HG02943 (cell line): ENCODE data around the gene RDH5.
"Not testable (repeated sequence)": the region's sequence is repeated elsewhere in the genome, so short reads cannot be mapped to it uniquely, and the experiment has no call there.

Experiments
- ATAC-seq: cut with Tn5 transposase; IDR thresholded peaks from one replicate; pipeline ENCODE4 v1.9.1; 2021; ENCODE audit warnings: mild to moderate bottlenecking, low read depth, moderate library complexity; ENCODE audit not compliant: unreplicated experiment

RDH5 gene

DNA sequence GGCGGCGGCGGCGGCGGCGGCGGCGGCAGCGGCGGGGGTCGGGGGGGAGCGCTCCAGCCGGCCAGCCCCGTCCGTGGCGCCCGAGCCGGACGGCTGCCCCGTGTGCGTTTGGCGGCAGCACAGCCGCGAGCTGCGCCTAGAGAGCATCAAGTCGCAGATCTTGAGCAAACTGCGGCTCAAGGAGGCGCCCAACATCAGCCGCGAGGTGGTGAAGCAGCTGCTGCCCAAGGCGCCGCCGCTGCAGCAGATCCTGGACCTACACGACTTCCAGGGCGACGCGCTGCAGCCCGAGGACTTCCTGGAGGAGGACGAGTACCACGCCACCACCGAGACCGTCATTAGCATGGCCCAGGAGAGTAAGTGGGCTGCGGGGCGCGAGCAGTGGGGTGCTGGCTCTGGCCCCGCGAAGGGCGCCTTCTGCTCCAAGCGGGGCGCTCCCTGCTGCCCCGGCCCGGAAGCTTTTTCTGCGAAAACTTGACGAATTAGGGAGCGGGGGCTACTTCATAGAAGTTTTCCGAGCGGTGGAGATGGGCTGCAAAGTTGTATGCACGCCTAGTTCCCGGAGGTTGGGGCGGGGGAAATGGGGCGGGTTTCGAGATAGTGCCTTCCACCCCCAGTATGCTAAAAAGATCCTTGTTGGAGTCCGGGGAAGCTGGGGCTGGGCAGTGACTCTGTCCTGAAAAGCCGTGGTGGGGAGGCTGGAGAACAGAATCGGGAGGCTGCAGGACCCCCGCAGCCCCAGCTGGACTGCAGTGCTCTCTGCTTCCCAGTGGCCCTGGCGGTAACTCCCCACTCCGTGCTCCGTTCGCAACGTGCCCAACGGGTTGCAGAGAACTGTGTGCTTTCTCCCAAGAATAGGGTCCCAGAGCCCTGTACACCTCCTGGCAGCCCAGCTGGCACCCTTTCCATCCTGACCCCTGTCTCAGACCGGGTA lies 23.5 kb downstream of the RDH5 start:
- peak; percentile 43 for ATAC-seq

DNA sequence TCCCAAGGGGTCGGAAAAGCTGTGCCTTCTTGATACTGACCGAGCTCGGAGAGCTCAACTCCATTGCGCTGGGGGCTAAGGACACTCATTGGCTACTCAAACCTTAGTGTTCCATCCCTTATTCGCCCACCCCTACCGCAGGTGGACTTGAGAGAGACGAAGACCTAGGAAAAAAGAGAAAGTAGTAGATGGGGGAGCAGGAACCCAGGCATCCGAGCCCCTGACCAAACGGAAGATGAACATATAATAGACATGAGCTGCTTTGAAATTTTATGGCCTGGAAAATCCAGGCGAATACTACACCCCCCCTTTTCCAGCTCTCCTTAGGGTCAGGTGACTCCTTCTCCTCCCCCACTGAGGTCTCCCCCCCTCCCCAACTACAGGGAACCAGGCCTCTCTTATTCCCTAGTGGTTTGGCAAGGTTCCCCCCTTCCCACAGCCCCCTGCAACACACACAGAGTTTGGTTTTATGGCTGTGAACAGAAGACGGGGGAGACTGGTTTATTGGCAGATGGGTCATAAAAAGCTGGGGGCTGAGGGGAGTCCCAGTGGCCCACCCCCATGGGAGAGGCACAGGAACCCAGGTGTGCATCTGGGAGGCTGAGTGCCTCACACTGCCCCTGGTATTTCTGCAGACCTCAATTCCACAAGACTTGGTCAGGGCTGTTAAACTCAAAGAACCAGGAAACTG lies 24.3 kb downstream of the RDH5 start:
- ATAC-seq = no peak

DNA sequence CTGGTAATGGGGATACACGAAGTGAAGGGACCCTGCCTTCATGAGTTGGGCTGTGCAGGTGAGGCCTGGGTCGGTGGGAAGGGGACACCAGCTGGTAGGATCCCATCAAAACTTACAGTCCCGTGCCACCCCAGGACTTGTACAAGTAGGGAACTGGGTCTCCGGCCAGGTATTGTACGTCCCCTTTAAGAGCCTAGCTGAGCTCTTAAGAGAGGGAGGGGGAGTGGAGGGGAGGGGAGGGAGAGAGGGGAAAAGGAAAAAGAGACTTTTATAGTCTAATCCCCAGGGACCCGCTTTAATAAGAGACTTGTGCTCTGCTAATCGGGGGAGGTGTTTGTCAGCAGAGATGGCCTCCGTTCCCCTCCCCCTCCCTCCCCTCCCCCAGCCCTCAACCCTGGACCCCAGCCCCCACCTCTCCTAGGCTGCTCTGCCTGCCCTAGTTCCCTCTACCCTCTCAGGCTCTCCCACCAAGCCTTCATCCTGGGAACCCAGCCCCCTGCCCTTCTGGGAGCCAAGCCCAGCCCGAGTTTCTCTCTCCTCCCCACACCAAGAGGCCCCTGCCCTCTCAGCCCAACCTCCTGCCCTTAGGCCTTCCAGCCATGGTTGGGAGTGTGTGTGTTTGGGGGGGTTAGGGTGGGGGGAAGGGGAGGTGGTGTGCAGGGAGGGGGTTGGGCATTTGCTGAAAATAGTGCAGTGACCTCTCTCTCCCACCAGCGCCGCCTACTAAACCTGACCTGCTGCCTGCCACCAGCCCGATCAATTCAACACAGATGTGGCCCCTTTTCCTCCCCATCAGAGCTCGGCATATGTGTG lies 25.4 kb downstream of the RDH5 start:
- ATAC-seq = no peak

DNA sequence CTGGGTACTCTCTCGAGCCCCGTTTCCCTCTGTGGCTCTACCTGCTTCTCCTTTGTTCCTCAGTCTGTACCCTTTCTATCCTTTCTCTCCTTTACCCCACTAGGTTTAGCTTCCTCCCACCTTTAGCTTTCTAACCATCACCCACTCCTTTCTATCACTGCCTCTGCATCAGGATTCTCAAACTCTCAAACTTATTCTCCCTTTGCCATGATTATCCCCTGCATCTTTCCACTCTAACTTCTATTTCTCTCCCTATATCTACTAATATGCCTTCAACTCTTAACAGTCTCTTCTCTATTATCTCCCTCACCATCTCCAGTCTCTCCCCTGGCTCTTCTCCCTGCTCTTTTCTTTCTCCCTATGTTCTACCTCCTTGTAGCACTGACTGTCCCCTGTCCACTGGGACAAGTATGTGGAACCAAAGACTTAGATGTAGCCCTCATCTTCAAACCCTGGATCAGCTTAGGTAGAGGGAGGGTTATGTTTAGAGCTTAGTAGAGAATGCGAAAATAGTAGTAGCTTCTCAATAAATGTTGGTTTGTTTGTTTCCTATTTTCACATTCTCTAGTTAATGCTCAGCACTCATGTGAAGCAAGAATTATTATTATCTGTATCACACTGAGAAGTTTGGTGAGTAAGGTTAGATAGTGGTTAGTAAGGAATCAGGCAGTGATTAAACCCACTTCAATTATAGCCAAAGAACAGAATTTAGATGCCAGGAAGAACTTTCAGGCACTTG lies 26.1 kb downstream of the RDH5 start:
- no peak for ATAC-seq

DNA sequence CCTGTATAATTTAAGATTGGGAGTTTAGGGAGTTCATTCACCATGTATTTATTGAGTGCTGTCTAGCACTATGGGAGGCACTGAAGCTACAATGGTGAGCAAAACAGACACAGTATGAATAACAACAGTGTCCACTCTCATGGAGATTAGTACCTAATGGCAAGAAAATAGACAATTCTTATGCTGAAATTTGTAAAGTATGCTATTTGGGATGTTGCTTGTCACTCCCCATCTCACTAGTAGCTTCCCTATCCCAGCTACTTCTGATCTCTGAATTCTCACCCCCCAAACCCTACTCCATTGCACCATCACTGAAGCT lies 26.7 kb downstream of the RDH5 start:
- ATAC-seq = no peak

DNA sequence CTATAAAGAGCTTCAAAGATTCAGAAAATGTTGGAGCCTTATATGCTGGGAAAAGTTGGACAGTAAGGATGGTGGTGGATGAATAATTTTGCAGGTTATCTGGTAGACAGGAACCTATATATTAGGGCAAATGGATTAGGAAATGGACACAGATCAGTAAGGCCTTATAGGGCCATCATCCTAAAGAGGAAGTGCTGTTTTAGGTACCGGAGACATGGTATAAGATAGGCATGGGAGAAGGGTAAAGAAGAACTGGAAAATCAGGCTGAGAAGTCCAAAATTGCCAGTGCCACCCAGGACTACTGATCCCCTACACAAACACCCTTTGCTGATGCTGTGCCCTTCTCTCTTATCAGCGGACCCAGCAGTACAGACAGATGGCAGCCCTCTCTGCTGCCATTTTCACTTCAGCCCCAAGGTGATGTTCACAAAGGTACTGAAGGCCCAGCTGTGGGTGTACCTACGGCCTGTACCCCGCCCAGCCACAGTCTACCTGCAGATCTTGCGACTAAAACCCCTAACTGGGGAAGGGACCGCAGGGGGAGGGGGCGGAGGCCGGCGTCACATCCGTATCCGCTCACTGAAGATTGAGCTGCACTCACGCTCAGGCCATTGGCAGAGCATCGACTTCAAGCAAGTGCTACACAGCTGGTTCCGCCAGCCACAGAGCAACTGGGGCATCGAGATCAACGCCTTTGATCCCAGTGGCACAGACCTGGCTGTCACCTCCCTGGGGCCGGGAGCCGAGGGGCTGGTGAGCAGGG lies 28.2 kb downstream of the RDH5 start:
- no peak for ATAC-seq

DNA sequence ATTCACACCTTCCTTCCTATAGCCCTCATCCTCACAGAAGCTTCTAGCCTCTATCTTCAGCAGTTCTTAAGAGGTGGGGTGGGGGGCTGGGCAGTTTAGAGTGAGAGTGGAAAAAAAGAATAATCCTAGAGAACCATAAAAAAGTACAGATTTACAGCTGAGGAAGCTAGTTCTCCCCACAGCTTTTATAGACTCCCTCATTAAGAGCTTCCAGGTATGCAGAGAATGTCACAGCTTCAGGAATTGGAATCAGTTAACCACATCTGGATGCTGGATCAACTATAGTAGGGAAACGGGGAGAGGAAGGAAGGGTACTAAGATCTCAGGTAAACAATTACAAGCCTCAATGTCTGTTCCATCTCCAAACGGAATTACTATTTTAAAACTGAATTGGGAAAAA lies 35.1 kb downstream of the RDH5 start:
- ATAC-seq = no peak

DNA sequence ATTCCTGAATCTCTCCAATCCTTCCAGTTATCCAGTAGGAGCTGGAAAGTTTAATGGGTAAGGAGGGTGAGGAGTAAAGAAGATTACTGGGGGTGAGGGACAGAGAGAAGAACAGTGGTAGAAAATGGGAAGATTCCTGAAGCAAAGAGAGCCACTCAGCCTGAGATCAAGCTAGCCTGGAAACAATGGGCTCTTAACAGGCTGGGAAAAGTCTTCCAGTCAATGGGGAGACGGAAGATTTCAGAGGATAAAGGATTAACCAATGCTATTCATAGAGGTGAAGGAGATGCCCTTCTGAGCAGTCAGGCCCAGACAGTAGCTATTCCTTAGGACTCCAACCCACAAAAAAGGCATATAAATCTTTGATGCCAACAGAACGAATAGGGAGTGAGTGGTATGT lies 37.5 kb downstream of the RDH5 start:
- no peak for ATAC-seq

DNA sequence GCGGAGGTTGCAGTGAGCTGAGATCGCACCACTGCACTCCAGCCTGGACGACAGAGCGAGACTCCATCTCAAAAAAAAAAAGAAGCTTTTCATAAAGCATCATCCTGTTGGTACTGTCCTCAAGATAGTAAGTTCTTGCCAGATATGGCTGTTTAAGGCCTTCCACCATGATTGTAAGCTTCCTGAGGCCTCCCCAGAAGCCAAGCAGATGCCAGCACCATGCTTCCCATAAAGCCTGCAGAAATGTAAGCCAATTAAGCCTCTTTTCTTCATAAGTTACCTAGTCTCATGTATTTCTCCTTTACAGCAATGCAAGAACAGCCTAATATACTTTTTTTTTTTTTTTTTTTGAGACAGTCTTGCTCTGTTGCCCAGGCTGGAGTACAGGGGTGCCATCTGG lies 38.4 kb downstream of the RDH5 start:
- not testable (repeated sequence) for ATAC-seq

DNA sequence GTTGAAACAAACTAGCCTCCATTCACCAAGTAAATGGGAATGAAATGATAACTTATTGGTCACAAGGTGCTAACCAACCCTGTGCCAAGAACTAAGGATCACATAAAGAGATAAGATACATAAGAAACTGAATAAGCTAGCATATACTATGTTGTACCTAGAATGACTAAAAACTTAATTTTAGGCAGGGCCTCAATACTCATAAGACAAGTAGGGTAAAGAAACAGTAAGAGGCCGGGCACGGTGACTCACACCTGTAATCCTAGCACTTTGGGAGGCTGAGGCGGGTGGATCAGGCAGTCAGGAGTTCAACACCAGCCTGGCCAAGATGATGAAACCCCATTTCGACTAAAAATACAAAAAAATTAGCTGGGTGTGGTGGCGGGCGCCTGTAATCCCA lies 40.5 kb downstream of the RDH5 start:
- ATAC-seq = no peak

DNA sequence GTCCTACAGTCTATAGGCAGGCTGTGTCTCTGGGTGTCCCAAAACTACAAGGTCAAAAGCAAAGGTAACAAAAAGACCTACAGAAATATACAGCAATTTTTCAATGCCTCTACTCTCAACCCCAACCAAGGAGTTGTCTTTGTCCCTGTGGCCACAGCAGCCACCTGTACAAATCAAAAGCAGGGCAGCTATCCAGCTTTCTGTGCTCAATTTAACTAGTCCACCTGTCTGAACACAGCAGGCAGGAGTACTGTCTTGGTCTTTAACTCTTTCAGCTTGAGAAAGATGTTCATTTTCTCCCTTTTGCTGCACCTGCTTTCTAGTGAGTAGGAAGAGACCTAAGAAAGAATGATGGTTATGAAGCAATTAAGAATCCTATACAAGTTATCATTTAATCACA lies 42.5 kb downstream of the RDH5 start:
- no peak for ATAC-seq

DNA sequence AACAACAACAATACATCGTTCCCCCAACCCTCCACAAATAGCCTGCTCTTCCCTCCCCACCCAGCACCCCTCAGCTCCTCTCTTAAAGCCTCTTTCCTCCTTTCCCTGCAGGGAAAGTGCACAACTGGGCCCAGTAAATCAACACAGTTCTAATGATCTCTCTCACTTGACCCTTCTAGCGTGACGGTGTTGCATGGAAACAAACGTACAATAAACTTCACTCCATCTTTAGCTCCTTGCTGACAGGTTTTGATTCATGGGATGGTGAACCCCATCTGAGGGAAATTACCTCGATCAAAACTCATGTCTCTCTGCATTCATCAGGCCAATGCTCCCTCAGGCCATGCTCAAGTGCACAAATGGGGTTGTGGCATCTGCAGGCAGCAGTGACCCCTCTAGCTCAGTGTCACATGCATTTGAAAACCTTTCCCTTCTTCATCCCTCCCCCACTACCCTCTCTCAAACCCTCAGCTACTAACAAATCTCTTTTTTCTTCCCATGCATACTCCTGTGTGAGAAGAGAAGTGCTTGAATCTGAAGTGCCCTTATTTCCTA lies 45.6 kb downstream of the RDH5 start:
- no peak for ATAC-seq

DNA sequence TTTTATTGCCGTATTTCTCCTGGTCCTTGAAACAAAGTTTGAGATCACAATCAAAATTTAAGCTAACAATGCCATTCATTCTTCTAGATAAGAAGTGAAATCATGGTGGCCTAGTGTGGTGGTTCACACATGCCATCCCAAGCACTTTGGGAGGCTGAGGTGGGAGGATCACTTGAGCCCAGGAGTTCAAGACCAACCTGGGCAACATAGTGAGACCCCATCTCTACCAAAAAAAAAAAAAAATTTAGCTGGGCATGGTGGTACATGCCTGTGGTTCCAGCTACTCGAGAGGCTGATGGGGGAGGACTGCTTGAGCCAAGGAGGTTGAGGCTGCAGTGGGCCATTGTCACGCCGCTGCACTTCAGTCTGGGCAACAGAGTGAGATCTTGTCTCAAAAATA lies 47.0 kb downstream of the RDH5 start:
- no peak for ATAC-seq

DNA sequence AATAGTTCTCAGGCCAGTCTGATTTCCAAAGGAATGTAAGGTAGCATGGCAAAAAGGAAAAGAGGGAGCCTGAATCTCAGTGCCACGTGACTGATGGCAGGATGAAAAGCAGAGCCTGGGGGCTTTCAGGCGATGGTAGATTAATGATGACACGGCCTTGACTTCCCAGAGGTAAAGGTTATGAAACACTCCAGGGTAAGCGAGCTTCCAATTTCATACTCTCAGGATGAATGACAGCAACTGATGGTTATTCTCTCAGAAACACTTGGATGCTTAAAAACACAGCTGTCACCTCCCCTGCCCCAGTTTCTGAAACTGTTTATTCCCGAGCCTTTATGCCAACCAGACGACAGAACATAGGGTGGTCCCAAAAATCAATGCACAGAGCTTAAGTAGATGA lies 51.5 kb downstream of the RDH5 start:
- ATAC-seq = no peak
